ENCODE results near the gene ENTPD1. TPM values are rescaled to one million over a fixed set of nuclear protein-coding genes. Genes with fewer than 3 reads are reported as not detected.

ENTPD1 gene
- total and polyA plus RNA-seq, 10 of the 15 experiments (the other 5 are each of a cell fraction or from before 2014, with no cell fraction given): 110 to 413 (median 161) TPM

DNA sequence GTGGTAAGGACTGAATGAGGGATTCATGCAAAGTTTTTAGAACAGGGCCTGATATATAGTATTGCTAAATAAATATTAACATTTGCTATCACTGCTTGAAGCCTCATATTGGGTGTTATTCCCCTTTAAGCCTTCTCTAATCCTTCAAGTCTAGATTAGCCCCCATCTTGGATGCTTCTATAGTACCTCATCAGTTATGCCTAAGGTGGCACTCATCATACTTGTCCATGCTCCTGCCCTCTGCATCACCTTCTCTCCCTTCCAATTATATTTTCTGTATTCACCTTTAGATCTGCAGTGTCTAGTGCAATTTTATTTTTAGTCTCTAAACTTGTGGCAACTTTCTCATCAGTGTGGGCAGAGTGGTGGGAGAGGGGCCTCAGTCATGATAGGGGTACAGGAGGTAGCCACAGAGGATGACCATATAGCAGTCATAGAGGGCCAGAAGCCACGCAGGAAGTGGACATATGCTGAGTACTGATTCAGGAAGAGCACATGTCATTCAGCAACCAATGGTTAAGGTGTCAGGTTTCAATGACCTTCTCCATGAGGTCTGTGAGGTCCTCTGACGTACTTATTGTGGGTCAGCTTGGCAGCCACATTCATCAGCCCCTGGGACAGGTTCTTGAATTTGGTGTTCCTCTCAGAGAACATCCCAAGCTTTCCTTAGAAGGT lies 2.5 kb downstream of the ENTPD1 start (continued):
- peak; percentile 29 for TF ChIP-seq RELA (IDR thresholded peaks at IDR 0.05; ENCODE audit: borderline replicate concordance, partially characterized antibody)
- no peak for TF ChIP-seq BCLAF1 (IDR thresholded peaks at IDR 0.05)
- TF ChIP-seq RB1 (IDR thresholded peaks at IDR 0.05; ENCODE audit: borderline replicate concordance): no peak
- peak; percentile 62; the same call in 1 of the 2 replicates for TF ChIP-seq TCF12 (IDR thresholded peaks at IDR 0.05; ENCODE audit: low read depth, low read length)
- TF ChIP-seq CHD2 (IDR thresholded peaks at IDR 0.05; ENCODE audit: borderline replicate concordance, low read depth, low read length): peak; percentile 81
- no peak for TF ChIP-seq JUND (IDR thresholded peaks at IDR 0.05; ENCODE audit: low read depth, low read length)
- TF ChIP-seq IKZF2 (IDR thresholded peaks at IDR 0.05): peak; percentile 73 to 81; a peak in 3 of 4 replicates
- TF ChIP-seq PAX5 (IDR thresholded peaks at IDR 0.05; ENCODE audit: borderline replicate concordance, low read depth, low read length): peak; percentile 89
- no peak; the same call in 1 of the 2 replicates for TF ChIP-seq SMC3 (IDR thresholded peaks at IDR 0.05; ENCODE audit: borderline replicate concordance, low read length)
- peak; percentile 46 for TF ChIP-seq SMAD1 (IDR thresholded peaks at IDR 0.05; ENCODE audit: low read depth, partially characterized antibody)
- TF ChIP-seq BMI1 (IDR thresholded peaks at IDR 0.05; ENCODE audit: borderline replicate concordance): peak; percentile 55; the same call in 1 of the 2 replicates
- TF ChIP-seq CREM (IDR thresholded peaks at IDR 0.05; ENCODE audit: low read depth): peak; percentile 91
- TF ChIP-seq SMARCA5 (IDR thresholded peaks at IDR 0.05): peak; percentile 89; the same call in 1 of the 2 replicates
- peak; percentile 18; the same call in 1 of the 2 replicates for TF ChIP-seq MTA3 (IDR thresholded peaks at IDR 0.05; ENCODE audit: borderline replicate concordance, low read length)
- TF ChIP-seq NR2C2 (IDR thresholded peaks at IDR 0.05; ENCODE audit: borderline replicate concordance, control insufficient read depth, insufficient read length, low read depth): no peak
- TF ChIP-seq SREBF2 (IDR thresholded peaks at IDR 0.05; ENCODE audit: low read length): no peak
- peak; percentile 89 for TF ChIP-seq NR2F1 (conservative IDR thresholded peaks at IDR 0.05)
- peak; percentile 31; the same call in 1 of the 2 replicates for TF ChIP-seq JUNB (IDR thresholded peaks at IDR 0.05)
- TF ChIP-seq BHLHE40 (IDR thresholded peaks at IDR 0.05; ENCODE audit: borderline replicate concordance in 1 of 2, low read depth in 2 of 2, low read length in 1 of 2): peak; percentile 11 to 68; a peak in 2 of 4 replicates
- TF ChIP-seq SP1 (IDR thresholded peaks at IDR 0.05; ENCODE audit: low read depth, low read length): peak; percentile 77
- peak; percentile 89; the same call in 2 of the 3 replicates for TF ChIP-seq POU2F2 (IDR thresholded peaks at IDR 0.05; ENCODE audit: borderline replicate concordance, low read depth, low read length)
- peak; percentile 74 for TF ChIP-seq SMAD5 (IDR thresholded peaks at IDR 0.05; ENCODE audit: low read depth)
- peak; percentile 75 for TF ChIP-seq NFYB (IDR thresholded peaks at IDR 0.05; ENCODE audit: insufficient read depth, low read depth, low read length)
- TF ChIP-seq EGR1 (IDR thresholded peaks at IDR 0.05; ENCODE audit: borderline replicate concordance in 1 of 2, low read depth in 2 of 2, low read length in 2 of 2): 0 out of 3 replicates have a peak, but pooled peaks of 1 of the 2 experiments have one; percentile 15
- peak; percentile 97 for TF ChIP-seq CREB1 (IDR thresholded peaks at IDR 0.05; ENCODE audit: low read depth)
- TF ChIP-seq TAF1 (IDR thresholded peaks at IDR 0.05; ENCODE audit: borderline replicate concordance, low read depth, low read length): peak; percentile 48; the same call in 1 of the 2 replicates
- TF ChIP-seq ZZZ3 (IDR thresholded peaks at IDR 0.05; ENCODE audit: control insufficient read depth, insufficient read length, low read depth): no peak
- no peak for TF ChIP-seq PAX8 (IDR thresholded peaks at IDR 0.05)
- peak; percentile 80 for TF ChIP-seq RAD51 (IDR thresholded peaks at IDR 0.05)
